Measurements from ENCODE around the gene FAM98C.

FAM98C gene

GRCh38 chr19:38451629-38452028 is 48.7 kb downstream of the FAM98C start:
- no peak for ATAC-seq (ENCODE audit: low read depth)
- H3K27ac ChIP-seq (ENCODE audit: poor library complexity, severe bottlenecking), result no peak overlapping the region
- H3K4me1 ChIP-seq (ENCODE audit: insufficient read depth, poor library complexity, severe bottlenecking), result no peaks in the 10 kb centered on the region
- TF ChIP-seq CTCF (IDR thresholded peaks at IDR 0.05; ENCODE audit: poor library complexity, severe bottlenecking), result no peak
- no peaks in the 10 kb centered on the region for H3K27me3 ChIP-seq (ENCODE audit: insufficient read depth, poor library complexity, severe bottlenecking)
- no peaks in the 10 kb centered on the region for H3K9me3 ChIP-seq (ENCODE audit: severe bottlenecking)
- no peak for DNase-seq (ENCODE audit: low spot score)
- H3K4me3 ChIP-seq (ENCODE audit: severe bottlenecking), result no peak overlapping the region
- H3K36me3 ChIP-seq (ENCODE audit: low read depth), result no peaks in the 10 kb centered on the region

- H3K4me1 ChIP-seq (ENCODE audit: insufficient read depth, poor library complexity, severe bottlenecking), result no peaks in the 10 kb centered on the region
- H3K27me3 ChIP-seq (ENCODE audit: insufficient read depth, poor library complexity, severe bottlenecking), result no peaks in the 10 kb centered on the region
- H3K4me3 ChIP-seq (ENCODE audit: severe bottlenecking), result no peak overlapping the region
- no peaks in the 10 kb centered on the region for H3K9me3 ChIP-seq (ENCODE audit: severe bottlenecking)
- no peak for TF ChIP-seq CTCF (IDR thresholded peaks at IDR 0.05; ENCODE audit: poor library complexity, severe bottlenecking)
- no peak; the same call in 2 of the 3 replicates for ATAC-seq (ENCODE audit: low read depth)
- no peak for DNase-seq (ENCODE audit: low spot score)
- H3K36me3 ChIP-seq (ENCODE audit: low read depth), result no peaks in the 10 kb centered on the region
- no peak overlapping the region for H3K27ac ChIP-seq (ENCODE audit: poor library complexity, severe bottlenecking)
These were observed 49.8 kb downstream of the FAM98C start for GRCh38 chr19:38452430-38453366.

- H3K9me3 ChIP-seq (ENCODE audit: severe bottlenecking), result no peaks in the 10 kb centered on the region
- ATAC-seq (ENCODE audit: low read depth) (no peak), DNase-seq (ENCODE audit: low spot score) (no peak)
- no peaks in the 10 kb centered on the region for H3K27me3 ChIP-seq (ENCODE audit: insufficient read depth, poor library complexity, severe bottlenecking)
- no peaks in the 10 kb centered on the region for H3K36me3 ChIP-seq (ENCODE audit: low read depth)
- no peak overlapping the region for H3K27ac ChIP-seq (ENCODE audit: poor library complexity, severe bottlenecking)
- TF ChIP-seq CTCF (IDR thresholded peaks at IDR 0.05; ENCODE audit: poor library complexity, severe bottlenecking), result no peak
- H3K4me1 ChIP-seq (ENCODE audit: insufficient read depth, poor library complexity, severe bottlenecking), result no peaks in the 10 kb centered on the region
- no peak overlapping the region for H3K4me3 ChIP-seq (ENCODE audit: severe bottlenecking)
These were observed 50.7 kb downstream of the FAM98C start for GRCh38 chr19:38453596-38453995.

GRCh38 chr19:38455031-38455430 is 52.1 kb downstream of the FAM98C start:
- Histone ChIP-seq H3K27me3 (ENCODE audit: insufficient read depth, poor library complexity, severe bottlenecking) (no peaks in the 10 kb centered on the region), H3K4me3 (ENCODE audit: severe bottlenecking) (no peak overlapping the region), H3K4me1 (ENCODE audit: insufficient read depth, poor library complexity, severe bottlenecking) (no peaks in the 10 kb centered on the region), H3K27ac (ENCODE audit: poor library complexity, severe bottlenecking) (no peak overlapping the region), H3K36me3 (ENCODE audit: low read depth) (no peaks in the 10 kb centered on the region), H3K9me3 (ENCODE audit: severe bottlenecking) (no peaks in the 10 kb centered on the region)
- no peak for TF ChIP-seq CTCF (IDR thresholded peaks at IDR 0.05; ENCODE audit: poor library complexity, severe bottlenecking)
- ATAC-seq (ENCODE audit: low read depth) (no peak), DNase-seq (ENCODE audit: low spot score) (no peak)

GRCh38 chr19:38457202-38457601 is 54.3 kb downstream of the FAM98C start:
- ATAC-seq (ENCODE audit: low read depth) (no peak), DNase-seq (ENCODE audit: low spot score) (no peak)
- TF ChIP-seq CTCF (IDR thresholded peaks at IDR 0.05; ENCODE audit: poor library complexity, severe bottlenecking), result no peak
- Histone ChIP-seq H3K36me3 (ENCODE audit: low read depth) (no peaks in the 10 kb centered on the region), H3K4me3 (ENCODE audit: severe bottlenecking) (no peak overlapping the region), H3K27me3 (ENCODE audit: insufficient read depth, poor library complexity, severe bottlenecking) (no peaks in the 10 kb centered on the region), H3K9me3 (ENCODE audit: severe bottlenecking) (no peaks in the 10 kb centered on the region), H3K27ac (ENCODE audit: poor library complexity, severe bottlenecking) (no peak overlapping the region), H3K4me1 (ENCODE audit: insufficient read depth, poor library complexity, severe bottlenecking) (no peaks in the 10 kb centered on the region)
